A549 (cell line): ENCODE measurements around the gene SLC19A1. TPM values are rescaled to one million over a fixed set of nuclear protein-coding genes. Genes with fewer than 3 reads are reported as not detected.
A peak's percentile ranks its signal among the peaks of the same experiment; 100 is the strongest.

Experiments used
- ATAC-seq, 2 experiments: fragments of 200-7000 bp in 1 of 2; fragments of >200 bp in 1 of 2; cut with Nextera tagmentation in 1 of 2; cut with Tn5 transposase in 1 of 2; 3 replicates each; pipeline versions ENCODE4 v1.8.0 to v1.9.1; 2018 to 2020; ENCODE audit warnings: mild to moderate bottlenecking in 1 of 2, moderate library complexity in 1 of 2
- CTCF ChIA-PET: fragments of 300-600 bp; sonication (Branson Sonifier 250); formaldehyde crosslinking; extraction: SDS; loops from one replicate; lab custom pipeline; 2021; ENCODE audit warnings: antibody characterized with exemption, inconsistent platforms; lab: Yijun Ruan, JAX
- POLR2A ChIA-PET: fragments of 350-600 bp; formaldehyde crosslinking; extraction: SDS; loops from one replicate; lab custom pipeline; 2021; ENCODE audit warnings: antibody characterized with exemption, inconsistent platforms; lab: Yijun Ruan, JAX
- DNase-seq, 2 experiments: peaks; one replicate each; pipeline versions ENCODE4 v3.0.0 to v3.0.0-alpha.2; 2011 to 2016; ENCODE audit warnings: low read depth in 1 of 2, low spot score in 1 of 2
- FAIRE-seq: peaks from 2 replicates; lab custom pipeline; 2011; peaks lifted over from hg19 to GRCh38; lab: Jason Lieb, UNC
- H3K27ac ChIP-seq, 2 experiments: fragments of >200 bp; sonication (Bioruptor Twin); formaldehyde crosslinking; 3 replicates each; pipeline ENCODE4 v1.5.1; 2016 to 2017
- H3K4me1 ChIP-seq: fragments of >200 bp; sonication (Bioruptor Twin); formaldehyde crosslinking; 3 replicates; pipeline ENCODE4 v1.6.1; 2016
- H3K4me2 ChIP-seq: fragments of >200 bp; sonication (Bioruptor Twin); formaldehyde crosslinking; 3 replicates; pipeline ENCODE4 v1.6.1; 2016
- H3K4me3 ChIP-seq: fragments of >200 bp; sonication (Bioruptor Twin); formaldehyde crosslinking; 3 replicates; pipeline ENCODE4 v1.5.1; 2016
- H3K9me3 ChIP-seq: fragments of >200 bp; sonication (Bioruptor Twin); formaldehyde crosslinking; 3 replicates; pipeline ENCODE4 v1.6.1; 2016
- CBX8 ChIP-seq: fragments of 200-600 bp; sonication (generic); IDR thresholded peaks from 2 replicates; pipeline ENCODE4 v1.6.1; 2016
- CHD2 ChIP-seq: fragments of 150-350 bp; IDR thresholded peaks from 2 replicates; pipeline ENCODE4 v1.6.1; 2014; ENCODE audit warnings: low read length; ENCODE audit not compliant: partially characterized antibody
- EHF ChIP-seq: fragments of 250-450 bp; sonication (Bioruptor Pico); IDR thresholded peaks from 2 replicates; pipeline ENCODE4 v1.5.0; 2020; ENCODE audit warnings: mild to moderate bottlenecking
- ESRRA ChIP-seq: fragments of 150-350 bp; IDR thresholded peaks from 2 replicates; pipeline ENCODE4 v1.6.1; 2014; ENCODE audit warnings: mild to moderate bottlenecking, low read length, borderline replicate concordance
- FOSB ChIP-seq: fragments of 250-450 bp; sonication (Bioruptor Pico); IDR thresholded peaks from 2 replicates; pipeline ENCODE4 v1.5.0; 2020; ENCODE audit warnings: mild to moderate bottlenecking, moderate library complexity
- FOSL2 ChIP-seq, 2 experiments: fragments of 450-650 bp in 1 of 2; fragments of >200 bp in 1 of 2; sonication (Bioruptor Twin) in 1 of 2; formaldehyde crosslinking; IDR thresholded peaks; 2 replicates each; pipeline versions ENCODE4 v1.5.0 to v1.6.1; 2016 to 2020; ENCODE audit warnings: mild to moderate bottlenecking in 1 of 2, moderate library complexity in 1 of 2
- FOXS1 ChIP-seq: fragments of 250-450 bp; sonication (Bioruptor Pico); IDR thresholded peaks from 2 replicates; pipeline ENCODE4 v1.5.0; 2020; ENCODE audit warnings: mild to moderate bottlenecking, moderate library complexity
- HDAC2 ChIP-seq: fragments of 200-600 bp; sonication (generic); IDR thresholded peaks from 2 replicates; pipeline ENCODE4 v1.6.1; 2016
- HOXB5 ChIP-seq: fragments of 250-450 bp; sonication (Bioruptor Pico); IDR thresholded peaks from 2 replicates; pipeline ENCODE4 v1.5.0; 2020; ENCODE audit warnings: mild to moderate bottlenecking, moderate library complexity
- JUN ChIP-seq, 2 experiments: fragments of >200 bp; sonication (Bioruptor Twin); formaldehyde crosslinking; IDR thresholded peaks; 2 replicates in 1 of 2; 3 replicates in 1 of 2; pipeline ENCODE4 v1.6.1; 2016 to 2017
- JUNB ChIP-seq: fragments of >200 bp; sonication (Bioruptor Twin); formaldehyde crosslinking; IDR thresholded peaks from 2 replicates; pipeline ENCODE4 v1.6.1; 2016
- KDM1A ChIP-seq: fragments of 200-600 bp; sonication (generic); IDR thresholded peaks from 2 replicates; pipeline ENCODE4 v1.6.1; 2016; ENCODE audit warnings: low read depth, mild to moderate bottlenecking
- MAZ ChIP-seq: fragments of 150-350 bp; IDR thresholded peaks from 2 replicates; pipeline ENCODE4 v1.6.1; 2014; ENCODE audit warnings: antibody characterized with exemption, low read depth, low read length, borderline replicate concordance
- NR3C1 ChIP-seq: fragments of >200 bp; sonication (Bioruptor Twin); formaldehyde crosslinking; IDR thresholded peaks from 3 replicates; pipeline ENCODE4 v1.6.1; 2017
- POLR2A ChIP-seq: IDR thresholded peaks from 2 replicates; pipeline ENCODE4 v1.6.1; 2012; ENCODE audit warnings: mild to moderate bottlenecking, low read length
- POLR2AphosphoS2 ChIP-seq: conservative IDR thresholded peaks from 2 replicates; pipeline ENCODE4 v1.6.1; 2012; ENCODE audit warnings: low read length, improper control_type of control experiment, inconsistent platforms
- RCOR1 ChIP-seq: fragments of 150-350 bp; IDR thresholded peaks from 2 replicates; pipeline ENCODE4 v1.6.1; 2014; ENCODE audit warnings: antibody characterized with exemption, low read length, low read depth
- RFX5 ChIP-seq: fragments of 450-650 bp; IDR thresholded peaks from 2 replicates; pipeline ENCODE4 v1.7.1; 2014; ENCODE audit warnings: antibody characterized with exemption, mild to moderate bottlenecking, moderate library complexity
- RNF2 ChIP-seq: fragments of 200-600 bp; sonication (generic); IDR thresholded peaks from 2 replicates; pipeline ENCODE4 v1.6.1; 2016; ENCODE audit warnings: low read depth, mild to moderate bottlenecking, antibody characterized with exemption, moderate library complexity, borderline replicate concordance
- TP53 ChIP-seq: fragments of 250-450 bp; sonication (Bioruptor Pico); IDR thresholded peaks from 2 replicates; pipeline ENCODE4 v1.5.0; 2021; ENCODE audit warnings: mild to moderate bottlenecking, moderate library complexity
- ZC3H11A ChIP-seq: fragments of 450-650 bp; IDR thresholded peaks from 2 replicates; pipeline ENCODE4 v1.6.1; 2014; ENCODE audit warnings: antibody characterized with exemption, mild to moderate bottlenecking
- ZSCAN20 ChIP-seq: fragments of 250-450 bp; sonication (Bioruptor Pico); IDR thresholded peaks from 2 replicates; pipeline ENCODE4 v1.8.0; 2022; ENCODE audit warnings: mild to moderate bottlenecking, moderate library complexity
- whole genome bisulfite sequencing: methylation state at CpG from one replicate; pipeline ENCODE4 v1.1.6; 2017; ENCODE audit errors: missing lambda C conversion rate; 5-methylcytosine and 5-hydroxymethylcytosine counted together
- polyA plus RNA-seq, 4 experiments: library from polyadenylated mRNA; depleted of rRNA in 3 of 4; stranded (reverse); fragments of >200 nt; fragmentation: RNase III in 1 of 4; extraction: RNeasy Plus Mini Kit Qiagen cat#74134 plus additional on column Dnase treatment in 1 of 4; gene quantifications; 2 replicates in 3 of 4; 3 replicates in 1 of 4; pipeline ENCODE4 v1.2.3, GENCODE V29; 2011 to 2017
- TF ChIP-seq, protein P1 (sequence below): fragments of 250-450 bp; sonication (Bioruptor Pico); IDR thresholded peaks from 2 replicates; pipeline ENCODE4 v1.5.0; 2020; ENCODE audit warnings: low read depth, mild to moderate bottlenecking, moderate library complexity
- TF ChIP-seq, protein P2 (sequence below): fragments of >200 bp; sonication (Bioruptor Twin); formaldehyde crosslinking; IDR thresholded peaks from 2 replicates; pipeline ENCODE4 v1.6.1; 2016
- TF ChIP-seq, protein P3 (sequence below): fragments of >200 bp; sonication (Bioruptor Twin); formaldehyde crosslinking; IDR thresholded peaks from 3 replicates; pipeline ENCODE4 v1.5.1; 2016
- TF ChIP-seq, protein P4 (sequence below): fragments of 150-350 bp; IDR thresholded peaks from 2 replicates; pipeline ENCODE4 v1.6.1; 2014; ENCODE audit warnings: low read depth, mild to moderate bottlenecking, low read length
- TF ChIP-seq, protein P5 (sequence below): fragments of 250-450 bp; sonication (Bioruptor Pico); IDR thresholded peaks from 2 replicates; pipeline ENCODE4 v1.5.0; 2021; ENCODE audit warnings: mild to moderate bottlenecking, moderate library complexity, borderline replicate concordance

Gene SLC19A1
- polyA plus RNA-seq, 2 of the 4 experiments (the other 2 are of a cell fraction), result 9.8 to 14.0 TPM

DNA sequence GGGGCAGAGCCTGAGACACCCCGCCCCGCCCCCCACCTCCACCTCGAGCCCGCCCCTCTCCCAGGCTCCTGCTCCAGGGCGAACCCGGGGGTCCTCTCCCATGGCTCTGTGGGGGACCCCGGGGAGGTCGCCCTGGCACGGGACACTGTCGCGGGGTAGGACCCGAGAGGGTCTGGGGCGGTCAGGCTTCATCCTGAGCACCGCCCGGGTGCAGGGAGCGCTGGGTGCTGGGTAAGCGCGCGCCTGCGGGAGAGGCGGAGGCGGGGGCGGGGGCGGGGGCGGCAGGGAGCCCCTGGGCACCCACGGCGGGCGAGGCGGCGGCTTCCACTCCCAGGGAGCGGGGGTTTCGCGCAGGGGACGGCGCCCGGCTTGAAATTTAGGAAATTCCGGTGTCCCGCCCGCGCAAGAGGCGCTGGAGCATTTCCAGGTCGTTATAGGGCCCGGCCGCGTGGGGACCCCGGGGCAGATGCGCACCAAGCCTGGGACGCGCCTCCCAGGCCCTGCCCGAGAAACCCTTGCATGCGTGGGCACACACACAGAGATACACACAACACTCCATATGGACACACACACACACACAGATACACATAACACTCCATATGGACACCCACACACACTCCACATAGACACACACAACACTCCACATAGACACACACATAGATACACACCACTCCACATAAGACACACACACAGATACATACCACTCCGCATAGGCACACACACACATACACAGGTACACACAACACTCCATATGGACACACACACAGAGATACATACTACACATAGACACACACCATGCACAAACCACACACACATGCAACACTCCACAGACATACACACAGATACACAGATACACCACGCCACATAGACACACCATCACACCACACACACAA, 48.7 kb upstream of the SLC19A1 start:
- WGBS, result 15% methylated on average over 13 of the region's 53 CpGs
- CTCF ChIA-PET, result interaction anchor here (1.0 kb wide), 1 partner anchor 35 kb away, joined by 3 read pairs; no protein-coding TSS in a partner anchor

DNA sequence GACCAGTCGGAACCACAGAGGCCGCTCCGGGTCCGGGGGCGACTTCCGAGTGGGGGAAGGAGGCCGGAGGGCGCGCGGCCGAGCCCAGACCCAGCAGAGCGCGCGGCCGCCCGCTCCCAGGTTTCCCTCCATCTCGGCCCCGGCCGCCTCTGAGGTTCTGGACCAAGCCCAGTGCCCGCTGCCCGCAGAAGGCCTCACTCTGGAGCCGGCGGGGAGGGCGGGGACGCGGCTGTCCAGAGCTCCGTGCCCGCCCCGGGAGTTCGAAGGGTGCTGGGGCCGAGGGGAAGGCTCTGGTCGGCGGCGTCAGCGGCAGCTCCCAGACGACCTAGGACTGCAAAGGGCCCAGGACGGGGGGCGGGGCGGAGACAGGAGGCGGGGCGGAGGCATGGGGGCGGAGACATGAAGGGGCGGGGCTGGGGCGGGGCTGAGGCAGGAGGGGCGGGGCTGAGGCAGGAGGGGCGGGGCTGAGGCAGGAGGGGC, 48.0 kb upstream of the SLC19A1 start:
- FAIRE-seq (no peak), ATAC-seq (peak; percentile 62 to 88), DNase-seq (peak; percentile 41 to 46)
- WGBS, result 96% methylated on average over 9 of the region's 46 CpGs
- peak overlapping the region in 1 of 2 experiments; percentile 85; a peak in 3 of 6 replicates for H3K27ac ChIP-seq
- peaks cover 17% of the 10 kb centered on the region for H3K9me3 ChIP-seq
- TF ChIP-seq NR3C1 (no peak), FOSB (CRISPR knock-in tag) (no peak), KDM1A (no peak), EHF (CRISPR knock-in tag) (no peak), RCOR1 (no peak), ZC3H11A (no peak), ZSCAN20 (CRISPR knock-in tag) (no peak), JUN (IDR thresholded peaks at IDR 0.05) (no peak), POLR2A (no peak), RNF2 (no peak), POLR2AphosphoS2 (no peak), TP53 (CRISPR knock-in tag) (no peak)
- TF ChIP-seq, protein P1, sequence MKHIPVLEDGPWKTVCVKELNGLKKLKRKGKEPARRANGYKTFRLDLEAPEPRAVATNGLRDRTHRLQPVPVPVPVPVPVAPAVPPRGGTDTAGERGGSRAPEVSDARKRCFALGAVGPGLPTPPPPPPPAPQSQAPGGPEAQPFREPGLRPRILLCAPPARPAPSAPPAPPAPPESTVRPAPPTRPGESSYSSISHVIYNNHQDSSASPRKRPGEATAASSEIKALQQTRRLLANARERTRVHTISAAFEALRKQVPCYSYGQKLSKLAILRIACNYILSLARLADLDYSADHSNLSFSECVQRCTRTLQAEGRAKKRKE (CRISPR knock-in tag), result no peak
- ChIA-PET POLR2A (interaction anchor here (0.6 kb wide), 1 partner anchor 133 kb away, joined by 3 read pairs; no protein-coding TSS in a partner anchor), CTCF (interaction anchor here (1.0 kb wide), 1 partner anchor 34 kb away, joined by 3 read pairs; no protein-coding TSS in a partner anchor)
- H3K4me1 ChIP-seq, result no peaks in the 10 kb centered on the region
- peak overlapping the region; percentile 54 for H3K4me3 ChIP-seq
- peak overlapping the region; percentile 83 for H3K4me2 ChIP-seq

More for the DNA sequence above, 48.7 kb upstream of the SLC19A1 start:
- Histone ChIP-seq H3K4me3 (peak overlapping the region; percentile 54), H3K9me3 (peaks cover 14% of the 10 kb centered on the region), H3K27ac (peak overlapping the region; percentile 6 to 85; a peak in 5 of 6 replicates), H3K4me1 (no peaks in the 10 kb centered on the region), H3K4me2 (peak overlapping the region; percentile 83)
- peak in 1 of 2 experiments; percentile 25 for DNase-seq
- TF ChIP-seq HDAC2 (no peak), TP53 (CRISPR knock-in tag) (no peak), ESRRA (no peak), RCOR1 (no peak), FOXS1 (no peak), RFX5 (no peak), CHD2 (no peak), HOXB5 (CRISPR knock-in tag) (no peak), JUNB (no peak), MAZ (no peak), FOSL2 (IDR thresholded peaks at IDR 0.05) (no peak), FOSL2 (CRISPR knock-in tag; IDR thresholded peaks at IDR 0.05) (no peak), ZSCAN20 (CRISPR knock-in tag) (no peak), CBX8 (no peak)
- TF ChIP-seq, protein P2, sequence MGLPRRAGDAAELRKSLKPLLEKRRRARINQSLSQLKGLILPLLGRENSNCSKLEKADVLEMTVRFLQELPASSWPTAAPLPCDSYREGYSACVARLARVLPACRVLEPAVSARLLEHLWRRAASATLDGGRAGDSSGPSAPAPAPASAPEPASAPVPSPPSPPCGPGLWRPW, result no peak
- TF ChIP-seq, protein P3, sequence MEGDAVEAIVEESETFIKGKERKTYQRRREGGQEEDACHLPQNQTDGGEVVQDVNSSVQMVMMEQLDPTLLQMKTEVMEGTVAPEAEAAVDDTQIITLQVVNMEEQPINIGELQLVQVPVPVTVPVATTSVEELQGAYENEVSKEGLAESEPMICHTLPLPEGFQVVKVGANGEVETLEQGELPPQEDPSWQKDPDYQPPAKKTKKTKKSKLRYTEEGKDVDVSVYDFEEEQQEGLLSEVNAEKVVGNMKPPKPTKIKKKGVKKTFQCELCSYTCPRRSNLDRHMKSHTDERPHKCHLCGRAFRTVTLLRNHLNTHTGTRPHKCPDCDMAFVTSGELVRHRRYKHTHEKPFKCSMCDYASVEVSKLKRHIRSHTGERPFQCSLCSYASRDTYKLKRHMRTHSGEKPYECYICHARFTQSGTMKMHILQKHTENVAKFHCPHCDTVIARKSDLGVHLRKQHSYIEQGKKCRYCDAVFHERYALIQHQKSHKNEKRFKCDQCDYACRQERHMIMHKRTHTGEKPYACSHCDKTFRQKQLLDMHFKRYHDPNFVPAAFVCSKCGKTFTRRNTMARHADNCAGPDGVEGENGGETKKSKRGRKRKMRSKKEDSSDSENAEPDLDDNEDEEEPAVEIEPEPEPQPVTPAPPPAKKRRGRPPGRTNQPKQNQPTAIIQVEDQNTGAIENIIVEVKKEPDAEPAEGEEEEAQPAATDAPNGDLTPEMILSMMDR, result no peak
- TF ChIP-seq, protein P4, sequence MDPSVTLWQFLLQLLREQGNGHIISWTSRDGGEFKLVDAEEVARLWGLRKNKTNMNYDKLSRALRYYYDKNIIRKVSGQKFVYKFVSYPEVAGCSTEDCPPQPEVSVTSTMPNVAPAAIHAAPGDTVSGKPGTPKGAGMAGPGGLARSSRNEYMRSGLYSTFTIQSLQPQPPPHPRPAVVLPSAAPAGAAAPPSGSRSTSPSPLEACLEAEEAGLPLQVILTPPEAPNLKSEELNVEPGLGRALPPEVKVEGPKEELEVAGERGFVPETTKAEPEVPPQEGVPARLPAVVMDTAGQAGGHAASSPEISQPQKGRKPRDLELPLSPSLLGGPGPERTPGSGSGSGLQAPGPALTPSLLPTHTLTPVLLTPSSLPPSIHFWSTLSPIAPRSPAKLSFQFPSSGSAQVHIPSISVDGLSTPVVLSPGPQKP, result no peak
- TF ChIP-seq, protein P5, sequence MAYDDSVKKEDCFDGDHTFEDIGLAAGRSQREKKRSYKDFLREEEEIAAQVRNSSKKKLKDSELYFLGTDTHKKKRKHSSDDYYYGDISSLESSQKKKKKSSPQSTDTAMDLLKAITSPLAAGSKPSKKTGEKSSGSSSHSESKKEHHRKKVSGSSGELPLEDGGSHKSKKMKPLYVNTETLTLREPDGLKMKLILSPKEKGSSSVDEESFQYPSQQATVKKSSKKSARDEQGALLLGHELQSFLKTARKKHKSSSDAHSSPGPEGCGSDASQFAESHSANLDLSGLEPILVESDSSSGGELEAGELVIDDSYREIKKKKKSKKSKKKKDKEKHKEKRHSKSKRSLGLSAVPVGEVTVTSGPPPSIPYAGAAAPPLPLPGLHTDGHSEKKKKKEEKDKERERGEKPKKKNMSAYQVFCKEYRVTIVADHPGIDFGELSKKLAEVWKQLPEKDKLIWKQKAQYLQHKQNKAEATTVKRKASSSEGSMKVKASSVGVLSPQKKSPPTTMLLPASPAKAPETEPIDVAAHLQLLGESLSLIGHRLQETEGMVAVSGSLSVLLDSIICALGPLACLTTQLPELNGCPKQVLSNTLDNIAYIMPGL (CRISPR knock-in tag), result no peak
- TF ChIP-seq, protein P1 (CRISPR knock-in tag), result no peak
- POLR2A ChIA-PET, result no interaction called here
- no peak for FAIRE-seq
- ATAC-seq, result peak; percentile 67 to 85
